GM18507 (cell line): ENCODE results near the gene STARD3.

Experiments used
- DNase-seq: peaks from one replicate; pipeline ENCODE4 v3.0.0; 2011; ENCODE audit warnings: low read depth; ENCODE audit not compliant: insufficient read length; ENCODE audit errors: extremely low spot score
- FAIRE-seq: peaks from 2 replicates; lab custom pipeline; 2011; peaks lifted over from hg19 to GRCh38; lab: Jason Lieb, UNC

Gene STARD3

GRCh38 chr17:39603304-39604016 lies 33.5 kb upstream of the STARD3 start:
- FAIRE-seq (no peak), DNase-seq (no peak)

GRCh38 chr17:39604911-39605491 lies 31.9 kb upstream of the STARD3 start:
- DNase-seq (no peak), FAIRE-seq (no peak)

- no peak for DNase-seq
Measured at GRCh38 chr17:39605492-39606433, 31.2 kb upstream of the STARD3 start.

GRCh38 chr17:39606434-39607056 lies 30.4 kb upstream of the STARD3 start:
- FAIRE-seq = no peak
- no peak for DNase-seq

More at GRCh38 chr17:39605492-39606433, 31.2 kb upstream of the STARD3 start:
- no peak for FAIRE-seq

GRCh38 chr17:39607057-39607850 lies 29.7 kb upstream of the STARD3 start:
- no peak for DNase-seq

GRCh38 chr17:39607851-39608130 lies 29.2 kb upstream of the STARD3 start, which contains the start of gene NEUROD2:
TSS of gene NEUROD2 (minus strand) at chr17:39607920. CDS start at chr17:39606599, 1,321 bp downstream.
- DNase-seq = no peak
- no peak for FAIRE-seq

More at GRCh38 chr17:39607057-39607850, 29.7 kb upstream of the STARD3 start:
- FAIRE-seq = no peak

GRCh38 chr17:39608142-39608981 lies 28.6 kb upstream of the STARD3 start:
- no peak for FAIRE-seq
- no peak for DNase-seq

- DNase-seq (no peak), FAIRE-seq (no peak)
Measured at GRCh38 chr17:39609416-39610025, 27.4 kb upstream of the STARD3 start.

- DNase-seq (no peak), FAIRE-seq (no peak)
Measured at GRCh38 chr17:39611401-39612112, 25.4 kb upstream of the STARD3 start.

GRCh38 chr17:39612291-39612894 lies 24.6 kb upstream of the STARD3 start:
- no peak for DNase-seq
- no peak for FAIRE-seq

- FAIRE-seq (no peak), DNase-seq (no peak)
Measured at GRCh38 chr17:39612935-39613464, 23.9 kb upstream of the STARD3 start.

GRCh38 chr17:39614545-39615157 lies 22.3 kb upstream of the STARD3 start:
- DNase-seq = no peak
- FAIRE-seq = no peak

- FAIRE-seq = no peak
Measured at GRCh38 chr17:39615434-39615833, 21.5 kb upstream of the STARD3 start.

GRCh38 chr17:39617100-39617445 lies 19.9 kb upstream of the STARD3 start:
- FAIRE-seq (no peak), DNase-seq (no peak)

More at GRCh38 chr17:39615434-39615833, 21.5 kb upstream of the STARD3 start:
- no peak for DNase-seq

GRCh38 chr17:39617446-39618245 lies 19.3 kb upstream of the STARD3 start:
- DNase-seq (no peak), FAIRE-seq (no peak)
